ENCODE results near the gene BCDIN3D. TPM values are rescaled to one million over a fixed set of nuclear protein-coding genes. Genes with fewer than 3 reads are reported as not detected.
"Not testable (repeated sequence)": the region's sequence is repeated elsewhere in the genome, so short reads cannot be mapped to it uniquely, and the experiment has no call there.

The BCDIN3D gene
- total RNA-seq, 1 donor from 2014 or later = 3.9 TPM

- no peak for DNase-seq (ENCODE audit: low spot score)
Observed at GRCh38 chr12:49876070-49876469, 33.2 kb upstream of the BCDIN3D start.

GRCh38 chr12:49875115-49875720, 32.3 kb upstream of the BCDIN3D start:
- peak; percentile 31 for DNase-seq (ENCODE audit: low spot score)

- peak; percentile 18 for DNase-seq (ENCODE audit: low spot score)
Observed at GRCh38 chr12:49874142-49874897, 31.4 kb upstream of the BCDIN3D start.

GRCh38 chr12:49873361-49873934, 30.5 kb upstream of the BCDIN3D start:
- no peak for DNase-seq (ENCODE audit: low spot score)

GRCh38 chr12:49872781-49873181, 29.9 kb upstream of the BCDIN3D start:
- no peak for DNase-seq (ENCODE audit: low spot score)

GRCh38 chr12:49872381-49872780, 29.5 kb upstream of the BCDIN3D start:
- no peak for DNase-seq (ENCODE audit: low spot score)

- DNase-seq (ENCODE audit: low spot score) = not testable (repeated sequence)
Observed at GRCh38 chr12:49871811-49872251, 28.9 kb upstream of the BCDIN3D start.

GRCh38 chr12:49871263-49871561, 28.3 kb upstream of the BCDIN3D start:
- no peak for DNase-seq (ENCODE audit: low spot score)

GRCh38 chr12:49870501-49871262, 27.8 kb upstream of the BCDIN3D start:
- no peak for DNase-seq (ENCODE audit: low spot score)

- DNase-seq (ENCODE audit: low spot score) = no peak
Observed at GRCh38 chr12:49869816-49870500, 27.1 kb upstream of the BCDIN3D start.

- DNase-seq (ENCODE audit: low spot score) = peak; percentile 90
Observed at GRCh38 chr12:49868952-49869815, 26.3 kb upstream of the BCDIN3D start.

GRCh38 chr12:49868449-49868848, 25.5 kb upstream of the BCDIN3D start:
- DNase-seq (ENCODE audit: low spot score) = no peak

- DNase-seq (ENCODE audit: low spot score) = no peak
Observed at GRCh38 chr12:49867570-49868341, 24.9 kb upstream of the BCDIN3D start.

- DNase-seq (ENCODE audit: low spot score) = peak; percentile 78
Observed at GRCh38 chr12:49866859-49867569, 24.1 kb upstream of the BCDIN3D start.

- DNase-seq (ENCODE audit: low spot score) = no peak
Observed at GRCh38 chr12:49865782-49866135, 22.9 kb upstream of the BCDIN3D start.

GRCh38 chr12:49865109-49865781, 22.3 kb upstream of the BCDIN3D start:
- DNase-seq (ENCODE audit: low spot score) = no peak

- DNase-seq (ENCODE audit: low spot score) = no peak
Observed at GRCh38 chr12:49864798-49865090, 21.8 kb upstream of the BCDIN3D start.

GRCh38 chr12:49863946-49864797, 21.3 kb upstream of the BCDIN3D start:
- no peak for DNase-seq (ENCODE audit: low spot score)

Measured in ureter (tissue), 1 donor.